B cell (primary cell): Measurements from ENCODE around the gene TMEM132A. TPM values are rescaled to one million over a fixed set of nuclear protein-coding genes. Genes with fewer than 3 reads are reported as not detected.

Source experiments
- ATAC-seq: fragments of 200-7000 bp; cut with Tn5 transposase; one replicate; pipeline ENCODE4 v1.10.0; 2021; ENCODE audit warnings: low read depth, mild to moderate bottlenecking, moderate number of reproducible peaks, moderate library complexity
- CTCF ChIA-PET: fragments of 350-600 bp; sonication (Branson Sonifier 250); formaldehyde crosslinking; loops from one replicate; lab custom pipeline; 2021; ENCODE audit warnings: antibody characterized with exemption, inconsistent platforms; lab: Charles Lee
- POLR2A ChIA-PET: fragments of 350-600 bp; sonication (Branson Sonifier 250); formaldehyde crosslinking; loops from one replicate; lab custom pipeline; 2021; ENCODE audit warnings: antibody characterized with exemption; lab: Charles Lee
- DNase-seq: peaks from one replicate; pipeline ENCODE4 v3.0.0; 2013
- H2AFZ ChIP-seq: 2 replicates; pipeline ENCODE4 v1.6.1; 2012; ENCODE audit warnings: mild to moderate bottlenecking, low read depth, low read length; ENCODE audit not compliant: insufficient read depth, poor library complexity, severe bottlenecking
- H3K27ac ChIP-seq, 2 donors: 1 replicate in 1 of 2; 2 replicates in 1 of 2; pipeline ENCODE4 v1.5.1; 2012 to 2013; ENCODE audit warnings: low read length in 2 of 2, mild to moderate bottlenecking in 2 of 2, moderate library complexity in 1 of 2
- H3K27me3 ChIP-seq, 4 experiments: fragments of 200-600 bp in 1 of 4; sonication (generic) in 1 of 4; replicated peaks in 1 of 4; 1 replicate in 2 of 4; 2 replicates in 2 of 4; pipeline versions ENCODE4 v1.6.1 to v1.7.0; 2013 to 2016; ENCODE audit warnings: low read length in 3 of 4, mild to moderate bottlenecking in 2 of 4, mixed read lengths in 1 of 4, moderate library complexity in 1 of 4; ENCODE audit not compliant: insufficient read depth in 4 of 4, control insufficient read depth in 3 of 4; ENCODE audit errors: control extremely low read depth in 1 of 4
- H3K36me3 ChIP-seq, 2 experiments: replicated peaks in 1 of 2; 1 replicate in 1 of 2; 2 replicates in 1 of 2; pipeline versions ENCODE4 v1.6.1 to v1.7.1; 2013; ENCODE audit warnings: low read length in 1 of 2; ENCODE audit not compliant: insufficient read depth in 2 of 2, control insufficient read depth in 1 of 2; ENCODE audit errors: control extremely low read depth in 1 of 2, extremely low read depth in 1 of 2
- H3K4me1 ChIP-seq, 2 donors: fragments of 200-600 bp in 1 of 2; sonication (generic) in 1 of 2; 1 replicate in 1 of 2; 2 replicates in 1 of 2; pipeline versions ENCODE4 v1.5.1 to v1.6.1; 2013 to 2017; ENCODE audit warnings: low read length in 2 of 2; ENCODE audit not compliant: control insufficient read depth in 2 of 2, insufficient read depth in 2 of 2
- H3K4me2 ChIP-seq: replicated peaks from 2 replicates; pipeline ENCODE3; 2012; ENCODE audit warnings: mild to moderate bottlenecking, low read depth, low read length; ENCODE audit not compliant: poor library complexity, severe bottlenecking
- H3K4me3 ChIP-seq, 5 experiments: fragments of 200-600 bp in 1 of 5; sonication (generic) in 1 of 5; 1 replicate in 3 of 5; 2 replicates in 2 of 5; pipeline versions ENCODE4 v1.5.1 to v1.7.0; 2011 to 2016; ENCODE audit warnings: low read length in 4 of 5, mild to moderate bottlenecking in 4 of 5, low read depth in 2 of 5, control low read depth in 1 of 5, moderate library complexity in 1 of 5; ENCODE audit not compliant: insufficient read depth in 1 of 5; ENCODE audit errors: control extremely low read depth in 1 of 5, extremely low read depth in 1 of 5
- H3K79me2 ChIP-seq: fragments of 200-600 bp; sonication (generic); one replicate; pipeline ENCODE4 v1.6.0; 2016; ENCODE audit warnings: low read length; ENCODE audit not compliant: control insufficient read depth, insufficient read depth
- H3K9ac ChIP-seq: fragments of 200-600 bp; sonication (generic); 2 replicates; pipeline ENCODE4 v1.6.1; 2017; ENCODE audit warnings: mild to moderate bottlenecking, low read length, moderate library complexity
- H3K9me3 ChIP-seq, 3 donors: one replicate each; pipeline versions ENCODE4 v1.6.1 to v1.7.1; 2013; ENCODE audit warnings: low read length in 2 of 3; ENCODE audit not compliant: control insufficient read depth in 2 of 3, insufficient read depth in 1 of 3; ENCODE audit errors: control extremely low read depth in 1 of 3
- H4K20me1 ChIP-seq: 2 replicates; pipeline ENCODE4 v1.6.0; 2012; ENCODE audit warnings: mild to moderate bottlenecking, low read length; ENCODE audit not compliant: insufficient read depth, control insufficient read depth, poor library complexity, severe bottlenecking
- H3K27ac Mint-ChIP-seq: one replicate; pipeline ENCODE4 v1.8.0; 2021; ENCODE audit warnings: mixed read lengths
- H3K27me3 Mint-ChIP-seq: one replicate; pipeline ENCODE4 v1.8.0; 2021; ENCODE audit warnings: mixed read lengths
- H3K4me1 Mint-ChIP-seq: one replicate; pipeline ENCODE4 v1.8.0; 2021; ENCODE audit warnings: mixed read lengths
- H3K4me3 Mint-ChIP-seq: one replicate; pipeline ENCODE4 v1.8.0; 2021; ENCODE audit warnings: mixed read lengths
- H3K9me3 Mint-ChIP-seq: one replicate; pipeline ENCODE4 v1.8.0; 2022; ENCODE audit warnings: mixed read lengths; ENCODE audit not compliant: insufficient read depth
- CTCF ChIP-seq: fragments of 200-600 bp; IDR thresholded peaks from one replicate; pipeline ENCODE4 v1.8.0; 2022; ENCODE audit warnings: antibody characterized with exemption, mild to moderate bottlenecking
- EZH2 ChIP-seq: IDR thresholded peaks from 2 replicates; pipeline ENCODE4 v1.6.1; 2012; ENCODE audit warnings: borderline replicate concordance, low read depth, mild to moderate bottlenecking, moderate library complexity, low read length; ENCODE audit not compliant: insufficient read depth, poor library complexity, severe bottlenecking
- WGBS: methylation state at CpG from one replicate; pipeline ENCODE4 v1.1.5; 2013; ENCODE audit warnings: missing lambda C conversion rate; ENCODE audit not compliant: insufficient coverage; 5-methylcytosine and 5-hydroxymethylcytosine counted together
- intact Hi-C: fragments of 100-400 bp; cut with micrococcal nuclease; formaldehyde crosslinking; loops from one replicate; pipeline ENCODE4 v1.10.0; 2022
- polyA plus RNA-seq: library from polyadenylated mRNA; depleted of rRNA; stranded (reverse); fragments of >200 nt; gene quantifications from 2 replicates; pipeline ENCODE4 v1.2.3, GENCODE V29; 2012
- total RNA-seq, 2 donors: library from RNA; stranded (reverse); fragments of 120-200 nt in 1 of 2; gene quantifications; 1 replicate in 1 of 2; 2 replicates in 1 of 2; pipeline versions ENCODE4 v1.2.3 to v1.2.4, GENCODE V29; 2013 to 2022

The TMEM132A gene
- total and polyA plus RNA-seq, 2 donors (not counting 1 experiment from before 2014, with no cell fraction given), result 1.2 to 11.3 TPM

- Histone ChIP-seq H3K27me3 (peaks cover 0 to 30% (median 7%) of the 10 kb centered on the region in 4 experiments), H3K9me3 (peaks cover 0 to 4% (median 0%) of the 10 kb centered on the region in 3 donors), H2AFZ (no peak overlapping the region), H3K27ac (no peak overlapping the region), H3K4me1 (peaks cover 44 to 51% of the 10 kb centered on the region in 2 donors), H3K79me2 (peaks cover 32% of the 10 kb centered on the region), H3K36me3 (peaks cover 0 to 37% of the 10 kb centered on the region in 2 experiments), H4K20me1 (peaks cover 62% of the 10 kb centered on the region), H3K4me2 (no peak overlapping the region), H3K4me3 (no peak overlapping the region), H3K9ac (no peak overlapping the region)
- intact Hi-C loops, result no loop called here
- DNase-seq (no peak), ATAC-seq (no peak)
- WGBS, result 97% methylated on average over 5 of the region's 6 CpGs
- Mint-ChIP-seq H3K27me3 (peaks cover 7% of the 10 kb centered on the region), H3K4me1 (peaks cover 47% of the 10 kb centered on the region), H3K27ac (no peak overlapping the region), H3K9me3 (no peaks in the 10 kb centered on the region), H3K4me3 (peak overlapping the region; percentile 54)
- TF ChIP-seq EZH2 (no peak), CTCF (no peak)
- POLR2A ChIA-PET, result interaction anchor here (1.6 kb wide), 1 partner anchor 8 kb away, joined by 4 read pairs; no protein-coding TSS in a partner anchor
- CTCF ChIA-PET, result interaction anchor here (1.7 kb wide), 1 partner anchor 8 kb away, joined by 9 read pairs; no protein-coding TSS in a partner anchor
Measured at GRCh38 chr11:60922906-60923305, 1.4 kb upstream of the TMEM132A start.

- H3K36me3 ChIP-seq, result peaks cover 0 to 37% of the 10 kb centered on the region in 2 experiments
- peaks cover 7% of the 10 kb centered on the region for H3K27me3 Mint-ChIP-seq
- H3K9me3 Mint-ChIP-seq, result no peaks in the 10 kb centered on the region
- intact Hi-C loops, result no loop called here
- H3K27me3 ChIP-seq, result peaks cover 0 to 30% (median 7%) of the 10 kb centered on the region in 4 experiments
- TF ChIP-seq EZH2 (no peak), CTCF (no peak)
- H4K20me1 ChIP-seq, result peaks cover 58% of the 10 kb centered on the region
- peaks cover 43% of the 10 kb centered on the region for H3K4me1 Mint-ChIP-seq
- H3K27ac ChIP-seq, result no peak overlapping the region
- peaks cover 42 to 47% of the 10 kb centered on the region in 2 donors for H3K4me1 ChIP-seq
- DNase-seq, result no peak
- peak overlapping the region; percentile 54 for H3K4me3 Mint-ChIP-seq
- no peak overlapping the region for H3K4me3 ChIP-seq
- H2AFZ ChIP-seq, result no peak overlapping the region
- POLR2A ChIA-PET, result interaction anchor here (1.1 to 1.6 kb wide), 2 partner anchors 8 to 10 kb away, joined by 4 to 5 read pairs; partner anchors contain the start of gene TMEM109
- WGBS, result 100% methylated on average over 3 of the region's 5 CpGs
- no peak for ATAC-seq
- no peak overlapping the region for H3K4me2 ChIP-seq
- H3K27ac Mint-ChIP-seq, result no peak overlapping the region
- no peak overlapping the region for H3K9ac ChIP-seq
- H3K79me2 ChIP-seq, result peaks cover 28% of the 10 kb centered on the region
- CTCF ChIA-PET, result interaction anchor here (0.9 to 1.7 kb wide), 2 partner anchors 8 to 26 kb away, joined by 3 to 9 read pairs; no protein-coding TSS in a partner anchor
- H3K9me3 ChIP-seq, result peaks cover 0 to 4% (median 0%) of the 10 kb centered on the region in 3 donors
Measured at GRCh38 chr11:60923326-60923725, 934 bp upstream of the TMEM132A start.
